Mesenchymal stem cell (in vitro differentiated cells and primary cell): Measurements from ENCODE around the gene WASHC4.

ENCODE experiments used
- DNase-seq: peaks from one replicate; pipeline ENCODE4 v3.0.0-alpha.2; 2013
- H2AFZ ChIP-seq: one replicate; pipeline ENCODE4 v1.6.1; 2013; ENCODE audit warnings: low read depth, mild to moderate bottlenecking, control low read depth, inconsistent platforms, low read length, moderate library complexity
- H2AK5ac ChIP-seq: 2 replicates; pipeline ENCODE4 v1.6.1; 2013; ENCODE audit warnings: low read length, moderate library complexity, mild to moderate bottlenecking, inconsistent platforms; ENCODE audit not compliant: severe bottlenecking
- H2BK120ac ChIP-seq: one replicate; pipeline ENCODE4 v1.6.1; 2013; ENCODE audit warnings: low read depth, mild to moderate bottlenecking, inconsistent platforms, low read length, moderate library complexity
- H2BK12ac ChIP-seq, 2 experiments: one replicate each; pipeline ENCODE4 v1.6.1; 2013; ENCODE audit warnings: inconsistent platforms in 2 of 2, low read length in 2 of 2, mild to moderate bottlenecking in 2 of 2, moderate library complexity in 2 of 2, control low read depth in 1 of 2
- H2BK15ac ChIP-seq: one replicate; pipeline ENCODE4 v1.6.1; 2013; ENCODE audit warnings: mild to moderate bottlenecking, low read depth, inconsistent platforms; ENCODE audit not compliant: poor library complexity, severe bottlenecking
- H2BK5ac ChIP-seq: 2 replicates; pipeline ENCODE4 v1.6.1; 2013; ENCODE audit warnings: low read depth, mild to moderate bottlenecking, low read length, control low read depth, inconsistent platforms; ENCODE audit not compliant: poor library complexity, severe bottlenecking
- H3K14ac ChIP-seq, 2 experiments: one replicate each; pipeline ENCODE4 v1.6.1; 2013; ENCODE audit warnings: inconsistent platforms in 2 of 2, low read length in 2 of 2, control low read depth in 1 of 2, mild to moderate bottlenecking in 1 of 2, moderate library complexity in 1 of 2
- H3K18ac ChIP-seq, 2 experiments: one replicate each; pipeline ENCODE4 v1.6.1; 2013; ENCODE audit warnings: inconsistent platforms in 2 of 2, low read length in 2 of 2, control low read depth in 1 of 2, low read depth in 1 of 2, mild to moderate bottlenecking in 1 of 2
- H3K23ac ChIP-seq, 2 experiments: one replicate each; pipeline ENCODE4 v1.6.1; 2013; ENCODE audit warnings: inconsistent platforms in 2 of 2, low read length in 2 of 2, mild to moderate bottlenecking in 2 of 2, moderate library complexity in 2 of 2, control low read depth in 1 of 2
- H3K27ac ChIP-seq: 2 replicates; pipeline ENCODE4 v1.5.1; 2013; ENCODE audit warnings: mild to moderate bottlenecking, moderate library complexity, low read length, control low read depth, inconsistent platforms; ENCODE audit not compliant: poor library complexity, severe bottlenecking
- H3K27me3 ChIP-seq, 2 experiments: 2 replicates each; pipeline versions ENCODE4 v1.6.1 to v1.7.0; 2013; ENCODE audit warnings: low read length in 2 of 2, mild to moderate bottlenecking in 2 of 2, moderate library complexity in 2 of 2, control low read depth in 1 of 2, inconsistent platforms in 1 of 2; ENCODE audit not compliant: control insufficient read depth in 1 of 2, insufficient read depth in 1 of 2
- H3K36me3 ChIP-seq, 2 experiments: 2 replicates each; pipeline versions ENCODE4 v1.6.1 to v1.7.0; 2013; ENCODE audit warnings: low read length in 2 of 2, control low read depth in 1 of 2, inconsistent platforms in 1 of 2, low read depth in 1 of 2, mild to moderate bottlenecking in 1 of 2; ENCODE audit not compliant: insufficient read depth in 2 of 2, control insufficient read depth in 1 of 2
- H3K4ac ChIP-seq, 2 experiments: one replicate each; pipeline ENCODE4 v1.6.1; 2013; ENCODE audit warnings: inconsistent platforms in 2 of 2, low read length in 2 of 2, mild to moderate bottlenecking in 2 of 2, moderate library complexity in 2 of 2, control low read depth in 1 of 2, low read depth in 1 of 2
- H3K4me1 ChIP-seq: 2 replicates; pipeline ENCODE4 v1.6.1; 2013; ENCODE audit warnings: low read depth, low read length, control low read depth; ENCODE audit not compliant: control insufficient read depth, insufficient read depth
- H3K4me2 ChIP-seq: 2 replicates; pipeline ENCODE4 v1.6.1; 2013; ENCODE audit warnings: low read length, mild to moderate bottlenecking, inconsistent platforms; ENCODE audit not compliant: poor library complexity, severe bottlenecking
- H3K4me3 ChIP-seq, 2 experiments: 2 replicates each; pipeline versions ENCODE4 v1.5.1 to v1.7.0; 2013; ENCODE audit warnings: low read length in 2 of 2, mild to moderate bottlenecking in 2 of 2, control low read depth in 1 of 2, low read depth in 1 of 2; ENCODE audit not compliant: insufficient read depth in 1 of 2
- H3K79me1 ChIP-seq: replicated peaks from 2 replicates; pipeline ENCODE4 v1.6.1; 2013; ENCODE audit warnings: mild to moderate bottlenecking, control low read depth, low read length, inconsistent platforms; ENCODE audit not compliant: poor library complexity, severe bottlenecking
- H3K9ac ChIP-seq: 2 replicates; pipeline ENCODE4 v1.7.0; 2013; ENCODE audit warnings: mild to moderate bottlenecking, low read length, moderate library complexity
- H3K9me3 ChIP-seq: 2 replicates; pipeline ENCODE4 v1.7.0; 2013; ENCODE audit warnings: mild to moderate bottlenecking, low read length; ENCODE audit not compliant: control insufficient read depth
- H4K8ac ChIP-seq: one replicate; pipeline ENCODE4 v1.6.1; 2013; ENCODE audit warnings: inconsistent platforms, mild to moderate bottlenecking, low read length, moderate library complexity
- H4K91ac ChIP-seq: one replicate; pipeline ENCODE4 v1.6.1; 2013; ENCODE audit warnings: mild to moderate bottlenecking, low read length, inconsistent platforms
- WGBS: methylation state at CpG from one replicate; pipeline ENCODE4 v1.1.7; 2013; ENCODE audit warnings: mixed read lengths; 5-methylcytosine and 5-hydroxymethylcytosine counted together

WASHC4 gene

GRCh38 chr12:105198961-105199360 lies 91.4 kb downstream of the WASHC4 start:
- Histone ChIP-seq H2BK15ac (no peak overlapping the region), H4K91ac (no peak overlapping the region), H2AK5ac (no peak overlapping the region), H3K4ac (no peak overlapping the region), H3K9me3 (no peaks in the 10 kb centered on the region), H2AFZ (no peak overlapping the region), H3K18ac (no peak overlapping the region), H3K14ac (no peak overlapping the region), H3K27me3 (no peaks in the 10 kb centered on the region), H3K9ac (no peak overlapping the region), H3K4me1 (peaks cover 6% of the 10 kb centered on the region), H4K8ac (no peak overlapping the region), H2BK120ac (no peak overlapping the region), H3K4me2 (no peak overlapping the region), H3K23ac (no peak overlapping the region), H3K27ac (no peak overlapping the region), H3K79me1 (peaks cover 18% of the 10 kb centered on the region), H3K4me3 (no peak overlapping the region), H2BK12ac (no peak overlapping the region), H3K36me3 (peaks cover 65 to 92% of the 10 kb centered on the region in 2 experiments), H2BK5ac (no peak overlapping the region)
- DNase-seq: no peak
- WGBS: 88% methylated on average over 5 of the region's 6 CpGs

GRCh38 chr12:105200385-105200784 lies 92.9 kb downstream of the WASHC4 start:
- Histone ChIP-seq H4K91ac (no peak overlapping the region), H3K79me1 (peaks cover 21% of the 10 kb centered on the region), H4K8ac (no peak overlapping the region), H3K18ac (no peak overlapping the region), H3K4me1 (peaks cover 6% of the 10 kb centered on the region), H2BK5ac (no peak overlapping the region), H3K27me3 (no peaks in the 10 kb centered on the region), H3K4ac (no peak overlapping the region), H3K9ac (no peak overlapping the region), H2AK5ac (no peak overlapping the region), H2AFZ (no peak overlapping the region), H3K23ac (no peak overlapping the region), H3K36me3 (peaks cover 71 to 91% of the 10 kb centered on the region in 2 experiments), H2BK15ac (no peak overlapping the region), H3K4me3 (no peak overlapping the region), H3K9me3 (no peaks in the 10 kb centered on the region), H3K4me2 (no peak overlapping the region), H2BK120ac (no peak overlapping the region), H3K14ac (no peak overlapping the region), H2BK12ac (no peak overlapping the region), H3K27ac (no peak overlapping the region)
- WGBS: over 99% methylated on average over 4 of the region's 4 CpGs
- DNase-seq: no peak

GRCh38 chr12:105201299-105201698 lies 93.8 kb downstream of the WASHC4 start:
- Histone ChIP-seq H2BK15ac (no peak overlapping the region), H3K27me3 (no peaks in the 10 kb centered on the region)

GRCh38 chr12:105202202-105202601 lies 94.7 kb downstream of the WASHC4 start:
- peaks cover 71 to 91% of the 10 kb centered on the region in 2 experiments for H3K36me3 ChIP-seq
- H4K8ac ChIP-seq: no peak overlapping the region
- no peak overlapping the region for H2BK5ac ChIP-seq
- H2BK15ac ChIP-seq: no peak overlapping the region
- H3K14ac ChIP-seq: no peak overlapping the region
- no peak for DNase-seq
- no peaks in the 10 kb centered on the region for H3K9me3 ChIP-seq
- no peak overlapping the region for H3K9ac ChIP-seq
- no peak overlapping the region for H3K4me2 ChIP-seq
- no peak overlapping the region for H3K23ac ChIP-seq
- no peak overlapping the region for H4K91ac ChIP-seq
- no peak overlapping the region for H2BK12ac ChIP-seq
- peaks cover 21% of the 10 kb centered on the region for H3K79me1 ChIP-seq
- H2BK120ac ChIP-seq: no peak overlapping the region
- no peak overlapping the region for H3K4me3 ChIP-seq
- H3K18ac ChIP-seq: no peak overlapping the region
- H2AFZ ChIP-seq: no peak overlapping the region
- no peaks in the 10 kb centered on the region for H3K27me3 ChIP-seq
- WGBS: 96% methylated on average over 5 of the region's 6 CpGs
- H3K4ac ChIP-seq: no peak overlapping the region
- no peak overlapping the region for H2AK5ac ChIP-seq
- H3K4me1 ChIP-seq: peaks cover 6% of the 10 kb centered on the region
- no peak overlapping the region for H3K27ac ChIP-seq

More at GRCh38 chr12:105201299-105201698, 93.8 kb downstream of the WASHC4 start:
- Histone ChIP-seq H3K4me3 (no peak overlapping the region), H3K79me1 (peaks cover 17% of the 10 kb centered on the region), H3K9ac (no peak overlapping the region), H3K4me2 (no peak overlapping the region), H3K4ac (no peak overlapping the region), H3K9me3 (no peaks in the 10 kb centered on the region), H4K91ac (no peak overlapping the region), H3K27ac (no peak overlapping the region), H3K36me3 (peaks cover 71 to 91% of the 10 kb centered on the region in 2 experiments), H2AFZ (no peak overlapping the region), H3K4me1 (peaks cover 6% of the 10 kb centered on the region), H2BK5ac (no peak overlapping the region), H2BK120ac (no peak overlapping the region), H3K14ac (no peak overlapping the region), H4K8ac (no peak overlapping the region), H2BK12ac (no peak overlapping the region), H2AK5ac (no peak overlapping the region), H3K23ac (no peak overlapping the region), H3K18ac (no peak overlapping the region)
- WGBS: 97% methylated on average over 7 of the region's 7 CpGs
- DNase-seq: no peak
